Central memory CD8-positive, alpha-beta T cell (primary cell): ENCODE measurements around the gene TMEM121.

ENCODE experiments used
- ATAC-seq: fragments of 150-1000 bp; cut with Tn5 transposase; replicated peaks from 2 replicates; pipeline ENCODE4 v1.10.0; 2022; ENCODE audit warnings: mild to moderate bottlenecking, moderate FRiP score, moderate number of reproducible peaks; ENCODE audit not compliant: poor library complexity, severe bottlenecking; ENCODE audit errors: extremely low read depth
- DNase-seq, 2 donors: peaks; one replicate each; pipeline ENCODE4 v3.0.0; 2021; ENCODE audit warnings: low spot score in 2 of 2
- H3K27ac Mint-ChIP-seq: one replicate; pipeline ENCODE4 v1.8.0; 2022; ENCODE audit warnings: low read depth, mild to moderate bottlenecking, moderate library complexity, mixed read lengths
- H3K27me3 Mint-ChIP-seq: one replicate; pipeline ENCODE4 v1.8.0; 2022; ENCODE audit warnings: mixed read lengths
- H3K36me3 Mint-ChIP-seq: one replicate; pipeline ENCODE4 v1.8.0; 2022; ENCODE audit warnings: mild to moderate bottlenecking, moderate library complexity, mixed read lengths; ENCODE audit not compliant: insufficient read depth
- H3K4me1 Mint-ChIP-seq: one replicate; pipeline ENCODE4 v1.8.0; 2022; ENCODE audit warnings: mixed read lengths
- H3K4me3 Mint-ChIP-seq: one replicate; pipeline ENCODE4 v1.8.0; 2022; ENCODE audit warnings: mild to moderate bottlenecking, moderate library complexity, mixed read lengths
- H3K9me3 Mint-ChIP-seq: one replicate; pipeline ENCODE4 v1.8.0; 2022; ENCODE audit warnings: mixed read lengths

Gene TMEM121

DNA sequence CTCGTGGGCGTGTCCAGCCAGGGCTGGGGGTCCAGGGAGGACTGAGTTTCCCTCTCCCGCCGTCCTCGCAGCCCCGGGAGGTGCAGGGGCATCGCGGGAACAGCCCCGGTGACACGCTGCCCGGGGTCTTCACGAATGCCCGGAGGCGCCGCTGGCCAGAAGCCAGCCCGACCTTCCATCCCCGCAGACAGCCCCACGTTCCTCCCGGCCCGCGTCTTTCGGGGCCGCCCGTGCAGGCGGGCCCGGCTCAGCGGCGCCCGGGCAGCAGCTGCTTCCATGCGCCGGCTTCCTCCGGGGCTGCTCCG lies 36.2 kb upstream of the TMEM121 start:
- DNase-seq (no peak), ATAC-seq (peak; percentile 0)
- H3K36me3 Mint-ChIP-seq, result peaks cover 67% of the 10 kb centered on the region
- H3K27ac Mint-ChIP-seq, result peak overlapping the region; percentile 95
- H3K4me1 Mint-ChIP-seq, result peaks cover 30% of the 10 kb centered on the region
- no peaks in the 10 kb centered on the region for H3K27me3 Mint-ChIP-seq
- H3K9me3 Mint-ChIP-seq, result no peaks in the 10 kb centered on the region
- H3K4me3 Mint-ChIP-seq, result peak overlapping the region; percentile 92

DNA sequence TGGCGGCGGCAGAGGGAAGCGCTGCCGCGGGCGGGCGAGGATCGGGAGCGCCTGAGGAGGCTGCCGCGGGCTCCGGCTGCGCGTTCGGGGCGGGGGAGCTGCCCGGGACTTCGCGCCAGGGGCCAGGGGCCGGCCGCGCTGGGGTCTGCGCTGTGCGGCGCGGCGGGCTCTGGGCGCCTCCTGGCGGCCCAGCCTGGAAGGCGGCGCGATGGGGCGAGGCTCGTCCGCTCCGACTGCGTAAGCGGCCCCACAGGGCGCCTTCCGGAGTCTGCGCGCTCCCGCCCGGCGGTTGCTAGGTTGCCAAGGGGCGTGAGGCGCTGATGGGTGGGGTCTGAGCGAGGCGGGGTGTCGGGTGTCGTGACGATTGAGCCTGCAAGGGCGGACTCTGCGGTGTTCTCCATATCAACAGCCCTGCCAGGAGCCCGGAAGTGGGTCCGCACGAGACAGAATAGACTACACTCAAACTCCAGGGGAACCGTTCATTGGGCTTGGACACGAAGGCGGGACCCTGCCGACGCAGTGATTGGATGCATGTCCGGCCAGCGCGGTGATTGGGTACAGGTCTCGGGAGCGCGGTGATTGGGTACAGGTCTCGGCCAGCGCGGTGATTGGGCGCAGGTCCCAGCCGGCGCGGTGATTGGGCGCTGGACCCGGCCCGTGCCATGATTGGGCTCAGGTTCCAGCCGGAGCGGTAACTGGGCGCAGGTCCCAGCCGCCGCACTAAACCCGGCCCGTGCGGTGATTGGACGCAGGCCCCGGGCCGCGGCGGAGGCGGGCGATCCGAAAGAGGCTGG lies 35.6 kb upstream of the TMEM121 start, which contains the start of gene TEDC1:
TEDC1 (plus strand) TSS at position 675 of the 794 bp plus-strand sequence. CDS start 130 bp downstream, outside the sequence.
- no peaks in the 10 kb centered on the region for H3K27me3 Mint-ChIP-seq
- ATAC-seq (peak; percentile 66), DNase-seq (peak; percentile 96 to 99)
- H3K27ac Mint-ChIP-seq, result peak within 1 kb of the TSS; percentile 95
- H3K4me3 Mint-ChIP-seq, result peak within 1 kb of the TSS; percentile 92
- H3K36me3 Mint-ChIP-seq, result peaks cover 62% of the 10 kb centered on the region
- peaks cover 25% of the 10 kb centered on the region for H3K4me1 Mint-ChIP-seq
- no peaks in the 10 kb centered on the region for H3K9me3 Mint-ChIP-seq

DNA sequence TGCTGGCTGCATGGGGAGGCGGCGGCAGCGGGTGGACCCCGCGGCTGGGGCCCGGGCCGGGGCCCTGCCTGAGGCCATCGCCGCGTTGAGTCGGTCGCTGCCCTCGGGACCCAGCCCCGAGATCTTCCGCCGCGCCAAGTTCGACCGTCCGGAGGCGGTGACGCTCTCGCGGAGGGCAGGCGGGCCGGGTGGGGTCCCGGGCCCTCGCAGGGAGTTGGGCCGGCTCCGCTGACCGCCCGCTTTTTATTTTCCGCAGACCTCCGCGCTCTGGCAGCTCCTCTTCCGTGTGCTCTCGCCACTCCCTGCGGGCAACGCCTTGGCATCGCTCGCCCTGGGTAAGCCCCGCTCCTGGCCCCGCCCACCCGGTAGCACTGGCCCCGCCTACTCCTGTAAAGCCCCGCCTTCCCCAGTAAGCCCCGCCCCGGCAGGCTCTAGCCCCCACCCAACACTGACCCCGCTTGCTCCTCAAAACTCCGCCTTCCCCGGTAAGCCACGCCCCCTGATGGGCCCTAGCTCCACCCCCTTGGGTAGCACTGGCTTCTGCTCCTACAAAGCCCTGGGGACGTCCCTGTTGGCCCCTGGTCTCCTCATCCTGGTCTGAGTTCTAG lies 34.9 kb upstream of the TMEM121 start:
- Mint-ChIP-seq H3K9me3 (no peaks in the 10 kb centered on the region), H3K4me3 (peak overlapping the region; percentile 92), H3K36me3 (peaks cover 57% of the 10 kb centered on the region), H3K27me3 (no peaks in the 10 kb centered on the region), H3K4me1 (peaks cover 21% of the 10 kb centered on the region), H3K27ac (peak overlapping the region; percentile 95)
- ATAC-seq (peak; percentile 12), DNase-seq (peak; percentile 82 to 83)

DNA sequence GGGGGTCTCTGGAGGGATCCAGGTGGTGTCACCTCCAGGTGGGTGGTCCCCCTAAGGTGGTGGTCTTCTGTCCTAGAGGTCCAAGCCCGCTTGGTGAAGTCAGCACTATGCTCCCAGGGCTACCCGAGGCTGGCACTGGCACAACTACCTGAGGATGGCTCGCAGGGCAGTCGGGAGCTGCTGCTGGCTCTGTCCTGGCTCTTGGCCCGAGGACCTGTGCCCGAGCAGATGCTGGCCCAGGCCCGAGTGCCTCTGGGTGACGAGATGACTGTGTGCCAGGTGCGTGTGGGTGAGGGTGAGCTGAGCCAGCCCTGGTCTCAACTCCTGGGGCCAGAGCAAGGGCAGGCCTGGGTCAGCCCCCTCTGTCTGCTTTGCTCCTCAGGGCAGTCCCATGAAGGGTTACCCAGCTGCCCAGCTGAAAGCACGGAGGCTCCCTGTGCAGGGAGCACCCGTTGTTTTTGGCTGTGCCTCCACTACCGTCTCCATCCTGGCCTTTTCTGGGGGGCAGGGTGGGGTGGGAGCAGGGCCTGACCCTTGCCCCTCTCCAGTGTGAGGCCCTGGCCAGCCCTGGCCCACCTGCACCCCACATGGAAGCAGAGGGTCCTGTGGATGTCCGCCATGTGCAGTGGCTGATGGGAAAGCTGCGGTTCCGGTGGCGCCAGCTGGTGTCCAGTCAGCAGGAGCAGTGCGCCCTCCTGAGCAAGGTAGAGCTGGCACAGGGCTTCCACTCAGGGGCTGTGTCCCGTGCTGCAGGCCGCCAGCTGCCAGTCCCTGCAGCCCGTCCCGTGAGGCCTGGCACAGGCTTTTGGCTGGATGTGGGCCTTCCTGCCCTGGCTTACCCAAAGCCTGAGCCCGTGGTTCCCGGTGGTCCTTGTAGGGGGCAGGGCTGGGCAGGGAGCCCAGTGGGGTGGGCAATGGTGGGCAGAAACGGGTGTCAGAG lies 34.1 kb upstream of the TMEM121 start:
- H3K9me3 Mint-ChIP-seq, result no peaks in the 10 kb centered on the region
- peaks cover 51% of the 10 kb centered on the region for H3K36me3 Mint-ChIP-seq
- no peaks in the 10 kb centered on the region for H3K27me3 Mint-ChIP-seq
- H3K4me1 Mint-ChIP-seq, result peaks cover 21% of the 10 kb centered on the region
- H3K27ac Mint-ChIP-seq, result peak overlapping the region; percentile 95
- H3K4me3 Mint-ChIP-seq, result peak overlapping the region; percentile 92
- DNase-seq, result peak in 1 of 2 donors; percentile 10
- no peak for ATAC-seq

DNA sequence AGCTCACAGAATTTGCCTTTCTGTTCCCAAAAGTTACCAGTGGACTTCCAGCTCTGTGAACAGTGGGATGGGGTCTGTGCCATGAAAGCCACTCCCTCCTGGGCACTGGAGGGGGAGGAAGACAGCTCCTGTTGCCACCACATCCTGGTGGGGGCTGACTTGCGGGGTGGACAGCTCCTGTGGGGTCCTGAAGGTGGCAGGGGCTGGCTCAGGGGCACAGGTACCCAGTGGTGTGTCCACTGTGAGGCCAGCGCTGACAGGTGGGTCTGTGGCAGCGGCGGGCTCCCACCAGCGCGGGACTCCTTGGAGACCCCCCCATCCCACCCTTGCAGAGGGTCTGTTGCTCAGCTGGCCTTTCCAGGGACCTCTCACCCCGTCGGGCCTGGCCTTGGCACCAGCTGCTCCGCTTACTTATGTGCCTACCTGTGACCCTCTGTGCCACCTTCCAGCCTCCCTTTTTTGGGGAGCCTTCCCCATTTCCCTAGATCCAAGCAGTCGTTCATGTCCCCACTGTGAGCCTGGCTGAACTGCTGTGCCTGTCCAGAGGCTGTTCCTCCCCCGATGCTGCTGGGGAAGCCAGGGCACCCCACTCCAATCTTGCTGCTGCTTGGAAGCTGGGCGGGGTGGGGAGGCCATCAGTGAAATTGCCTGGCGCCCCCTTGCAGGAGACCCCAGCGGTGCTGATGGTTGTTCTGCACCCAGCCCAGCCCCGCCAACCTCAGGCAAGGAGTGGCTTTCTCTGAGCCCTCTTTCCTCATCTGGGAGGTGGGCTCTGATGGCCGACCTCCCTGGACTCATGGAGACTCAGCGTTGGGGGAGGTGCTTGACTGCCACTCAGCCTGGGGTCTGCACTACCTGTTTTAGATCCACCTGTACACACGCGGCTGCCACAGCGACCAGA lies 33.2 kb upstream of the TMEM121 start:
- DNase-seq (peak in 1 of 2 donors; percentile 9), ATAC-seq (no peak)
- Mint-ChIP-seq H3K9me3 (no peaks in the 10 kb centered on the region), H3K27ac (no peak overlapping the region), H3K4me3 (peak overlapping the region; percentile 46), H3K4me1 (peaks cover 21% of the 10 kb centered on the region), H3K36me3 (peaks cover 49% of the 10 kb centered on the region), H3K27me3 (no peaks in the 10 kb centered on the region)

DNA sequence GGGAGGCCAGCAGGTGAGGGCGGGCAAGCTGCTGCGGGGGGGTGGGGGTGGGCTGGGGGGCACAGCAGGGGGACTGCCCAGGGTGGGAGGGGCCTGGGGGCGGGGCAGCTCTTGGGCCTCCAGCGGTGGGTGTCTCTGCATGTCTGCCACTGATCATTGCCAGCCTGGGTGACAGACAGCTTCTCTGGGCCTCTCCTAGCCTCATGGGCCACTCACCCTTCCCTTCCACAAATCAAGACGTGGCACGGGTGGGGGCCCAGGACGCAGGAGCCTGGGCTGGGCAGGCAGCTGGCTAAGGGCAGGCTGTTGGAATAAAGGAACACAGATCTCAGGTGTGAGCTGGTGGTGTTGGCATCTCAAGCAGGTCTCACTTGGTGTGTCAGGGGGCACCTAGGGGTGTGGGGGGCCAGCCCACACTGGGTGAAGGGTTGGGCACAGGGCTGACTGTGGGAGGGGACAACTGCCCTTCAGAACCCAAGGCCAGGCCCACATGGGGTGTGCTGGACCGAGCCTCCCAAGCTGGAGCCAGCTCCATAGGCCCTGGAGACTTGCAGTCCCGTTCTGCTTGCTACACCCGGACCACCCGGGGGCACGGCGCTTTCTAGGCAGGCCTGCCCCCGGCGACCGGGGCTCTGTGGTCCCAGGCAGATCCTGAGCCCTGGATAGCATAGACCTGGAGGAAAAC lies 32.3 kb upstream of the TMEM121 start:
- peak overlapping the region; percentile 29 for H3K27ac Mint-ChIP-seq
- no peaks in the 10 kb centered on the region for H3K27me3 Mint-ChIP-seq
- H3K4me3 Mint-ChIP-seq, result no peak overlapping the region

DNA sequence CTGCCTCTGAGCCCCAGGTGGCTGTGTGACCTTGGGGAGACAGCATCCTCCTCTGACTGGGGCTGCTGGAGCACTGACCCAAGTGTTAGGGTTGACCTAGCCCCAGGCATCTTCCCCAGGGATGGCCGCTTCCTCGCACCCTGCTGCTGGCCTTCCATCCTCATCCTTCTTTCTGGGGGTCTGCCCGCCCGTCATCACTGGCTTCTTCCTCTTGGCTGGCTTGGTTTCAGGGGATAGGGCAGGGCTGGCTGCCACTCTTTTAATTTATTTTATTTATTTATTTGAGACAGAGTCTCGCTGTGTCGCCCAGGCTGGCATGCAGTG lies 31.8 kb upstream of the TMEM121 start:
- peaks cover 43% of the 10 kb centered on the region for H3K36me3 Mint-ChIP-seq
- no peaks in the 10 kb centered on the region for H3K27me3 Mint-ChIP-seq
- no peak for DNase-seq
- no peaks in the 10 kb centered on the region for H3K9me3 Mint-ChIP-seq
- H3K4me1 Mint-ChIP-seq, result peaks cover 10% of the 10 kb centered on the region
- ATAC-seq, result no peak
- H3K4me3 Mint-ChIP-seq, result no peak overlapping the region
- H3K27ac Mint-ChIP-seq, result peak overlapping the region; percentile 29

More for the DNA sequence above, 32.3 kb upstream of the TMEM121 start:
- DNase-seq (no peak), ATAC-seq (no peak)
- peaks cover 15% of the 10 kb centered on the region for H3K4me1 Mint-ChIP-seq
- no peaks in the 10 kb centered on the region for H3K9me3 Mint-ChIP-seq
- H3K36me3 Mint-ChIP-seq, result peaks cover 47% of the 10 kb centered on the region

DNA sequence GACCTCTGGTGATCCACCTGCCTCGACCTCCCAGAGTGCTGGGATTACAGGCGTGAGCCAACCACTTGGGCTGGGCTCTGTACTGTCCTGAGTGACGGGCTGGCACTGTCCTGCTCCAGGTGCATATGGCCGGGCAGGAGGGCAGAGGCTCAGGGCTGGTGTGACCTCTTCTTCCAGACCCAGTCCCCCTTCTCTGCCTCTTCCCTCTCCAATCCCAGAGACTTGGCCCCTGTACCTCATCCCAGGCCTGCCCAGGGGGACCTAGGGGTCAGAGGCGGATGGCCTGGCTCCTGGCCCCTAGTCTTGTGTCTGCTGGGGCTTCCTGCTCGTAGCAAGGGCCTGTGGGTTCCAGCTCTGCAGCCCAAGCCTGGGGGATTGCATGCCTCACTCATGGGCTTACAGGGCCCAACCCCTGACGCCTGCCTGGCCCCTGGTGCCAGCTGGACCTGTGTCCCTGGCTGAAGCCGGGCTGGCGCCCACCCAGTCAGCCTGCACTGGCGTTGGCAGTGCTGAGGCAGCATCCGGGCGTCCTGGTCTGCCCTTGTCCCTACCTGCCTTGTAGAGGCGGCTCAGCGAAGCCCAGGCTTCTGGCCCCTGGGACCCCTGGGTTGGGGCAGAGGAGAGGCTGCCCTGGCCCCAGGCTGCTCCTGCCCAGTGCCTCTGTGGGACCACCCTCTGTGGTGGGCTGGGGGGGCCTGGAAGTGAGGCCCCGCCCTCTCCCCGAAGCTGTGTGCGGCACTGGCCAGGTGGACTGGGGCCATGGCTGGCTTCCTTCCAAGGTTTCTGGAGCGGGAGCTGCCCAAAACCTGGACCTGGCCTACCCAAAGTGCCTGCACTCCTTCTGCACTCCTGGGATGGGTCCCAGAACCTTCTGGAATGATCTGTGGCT lies 31.0 kb upstream of the TMEM121 start:
- DNase-seq, result peak in 1 of 2 donors; percentile 13
- Mint-ChIP-seq H3K27ac (peak overlapping the region; percentile 29), H3K36me3 (peaks cover 40% of the 10 kb centered on the region), H3K4me3 (no peak overlapping the region), H3K27me3 (no peaks in the 10 kb centered on the region), H3K4me1 (peaks cover 7% of the 10 kb centered on the region), H3K9me3 (no peaks in the 10 kb centered on the region)
- ATAC-seq, result no peak

DNA sequence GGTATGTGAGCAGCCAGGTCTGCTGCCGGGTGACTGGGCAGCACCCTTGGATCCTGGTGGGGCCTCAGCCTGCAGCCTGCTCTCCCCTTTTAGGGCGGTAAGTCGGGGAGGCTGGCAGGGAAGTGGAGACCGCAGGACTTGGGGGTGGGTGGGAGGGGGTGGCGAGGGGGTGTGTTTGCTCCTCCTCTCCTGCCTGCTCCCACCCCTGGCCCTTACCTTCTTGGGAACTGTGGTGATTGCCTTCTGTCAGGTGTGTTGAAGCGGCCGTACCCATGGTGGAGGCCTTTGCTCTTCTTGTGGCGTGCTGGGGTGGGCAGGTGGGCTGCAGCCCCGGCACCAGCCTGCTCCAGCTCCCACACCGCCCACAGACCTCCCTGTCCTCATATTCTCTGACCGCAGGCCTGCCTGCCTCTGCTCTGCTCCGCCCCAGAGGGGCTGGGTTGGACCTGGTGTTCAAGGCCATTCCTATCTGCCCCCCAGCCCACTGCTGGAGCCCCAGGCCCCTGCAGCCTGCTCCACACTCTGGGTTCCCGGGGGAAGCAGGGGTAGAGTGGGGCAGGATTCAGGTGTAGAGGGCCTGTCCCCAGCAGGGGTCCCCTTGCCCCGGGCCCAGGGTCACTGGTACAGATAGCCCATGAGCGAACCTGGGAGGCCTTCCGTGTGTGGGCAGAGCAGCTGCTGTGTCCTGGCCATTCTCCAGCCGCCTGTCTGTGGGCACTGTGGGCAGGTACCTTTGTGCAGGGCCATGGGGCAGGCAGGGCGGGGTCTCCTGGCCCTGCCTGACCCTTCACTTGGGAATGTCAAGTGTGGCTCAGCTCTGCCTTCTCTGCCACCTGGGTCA lies 30.2 kb upstream of the TMEM121 start:
- Mint-ChIP-seq H3K27me3 (no peaks in the 10 kb centered on the region), H3K36me3 (peaks cover 32% of the 10 kb centered on the region), H3K9me3 (no peaks in the 10 kb centered on the region), H3K27ac (peak overlapping the region; percentile 41), H3K4me3 (no peak overlapping the region), H3K4me1 (peaks cover 7% of the 10 kb centered on the region)
- DNase-seq (peak; percentile 10 to 13), ATAC-seq (no peak)

DNA sequence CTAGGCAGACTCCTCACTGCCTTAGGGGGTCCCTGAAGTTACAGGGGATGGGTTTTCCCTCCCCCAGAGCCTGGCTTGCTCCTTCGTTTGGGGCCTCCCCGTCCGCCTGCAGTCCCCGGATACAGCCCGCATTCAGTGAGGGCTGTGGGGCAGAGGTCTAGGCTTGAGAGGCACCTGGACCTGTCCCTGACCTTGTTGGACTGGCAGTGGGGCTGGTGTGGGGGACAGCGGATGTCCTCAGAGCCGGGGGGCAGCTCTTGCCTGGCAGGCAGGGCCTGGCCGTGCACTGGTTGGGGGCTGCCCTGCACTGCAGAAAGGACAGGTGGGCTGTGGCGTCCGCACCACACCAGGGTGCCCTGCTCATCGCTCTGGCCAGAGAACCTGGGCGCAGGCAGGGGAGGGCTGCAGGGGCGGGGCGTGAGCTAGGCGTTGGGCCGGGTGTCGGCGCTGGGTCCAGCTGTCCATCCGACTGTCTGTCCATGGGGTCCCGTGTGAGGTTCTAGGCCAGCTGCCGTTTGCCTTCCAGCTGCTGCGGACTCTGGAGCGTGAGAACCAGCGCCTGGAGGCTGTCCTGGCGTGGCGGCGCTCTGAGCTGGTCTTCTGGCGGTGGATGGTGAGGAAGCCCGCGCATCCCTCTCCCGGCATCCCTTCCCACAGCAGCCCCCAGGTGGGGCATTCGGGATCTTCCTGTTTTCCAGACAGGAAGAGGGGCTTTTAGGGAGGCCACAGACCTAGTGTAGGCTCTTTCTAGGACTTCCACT lies 29.4 kb upstream of the TMEM121 start:
- Mint-ChIP-seq H3K36me3 (peaks cover 33% of the 10 kb centered on the region), H3K27me3 (no peaks in the 10 kb centered on the region), H3K4me1 (peaks cover under 1% of the 10 kb centered on the region), H3K9me3 (no peaks in the 10 kb centered on the region), H3K4me3 (no peak overlapping the region), H3K27ac (no peak overlapping the region)
- DNase-seq, result peak in 1 of 2 donors; percentile 15
- ATAC-seq, result no peak
